Endodermal cell (in vitro differentiated cells): ENCODE results near the gene TMBIM6. TPM values are rescaled to one million over a fixed set of nuclear protein-coding genes. Genes with fewer than 3 reads are reported as not detected.

Experiments used
- DNase-seq: peaks from one replicate; pipeline ENCODE4 v3.0.0-alpha.2; 2017
- H3K27ac ChIP-seq: 2 replicates; pipeline ENCODE4 v1.5.1; 2013; ENCODE audit warnings: mild to moderate bottlenecking, low read depth, low read length, moderate library complexity
- H3K27me3 ChIP-seq: 2 replicates; pipeline ENCODE4 v1.6.1; 2013; ENCODE audit warnings: mild to moderate bottlenecking, low read length, moderate library complexity; ENCODE audit not compliant: insufficient read depth, control insufficient read depth, poor library complexity, severe bottlenecking
- H3K36me3 ChIP-seq: 2 replicates; pipeline ENCODE4 v1.7.0; 2013; ENCODE audit warnings: mild to moderate bottlenecking, low read length, moderate library complexity; ENCODE audit not compliant: control insufficient read depth, insufficient read depth
- H3K4me1 ChIP-seq: one replicate; pipeline ENCODE4 v1.7.0; 2013; ENCODE audit warnings: low read length; ENCODE audit not compliant: control insufficient read depth, insufficient read depth
- H3K4me3 ChIP-seq: 2 replicates; pipeline ENCODE4 v1.5.1; 2013; ENCODE audit warnings: mild to moderate bottlenecking, low read length, moderate library complexity
- H3K9ac ChIP-seq: 2 replicates; pipeline ENCODE4 v1.6.1; 2013; ENCODE audit warnings: mild to moderate bottlenecking, low read length, moderate library complexity; ENCODE audit not compliant: poor library complexity, severe bottlenecking; ENCODE audit errors: extremely low read depth
- H3K9me3 ChIP-seq: 2 replicates; pipeline ENCODE4 v1.6.1; 2013; ENCODE audit warnings: mild to moderate bottlenecking, low read length, moderate library complexity; ENCODE audit not compliant: control insufficient read depth
- H3K27ac Mint-ChIP-seq: 2 replicates; pipeline ENCODE4 v1.8.0; 2020; ENCODE audit warnings: mixed read lengths
- H3K27me3 Mint-ChIP-seq: 2 replicates; pipeline ENCODE4 v1.8.0; 2021; ENCODE audit warnings: mild to moderate bottlenecking, mixed read lengths; ENCODE audit not compliant: insufficient read depth
- H3K36me3 Mint-ChIP-seq: 2 replicates; pipeline ENCODE4 v1.8.0; 2020; ENCODE audit warnings: low read depth, mixed read lengths
- H3K4me1 Mint-ChIP-seq: 2 replicates; pipeline ENCODE4 v1.8.0; 2020; ENCODE audit warnings: mixed read lengths
- H3K4me3 Mint-ChIP-seq: 2 replicates; pipeline ENCODE4 v1.8.0; 2020; ENCODE audit warnings: mild to moderate bottlenecking, moderate library complexity, mixed read lengths
- H3K9me3 Mint-ChIP-seq: 2 replicates; pipeline ENCODE4 v1.8.0; 2020; ENCODE audit warnings: mild to moderate bottlenecking, mixed read lengths
- CTCF ChIP-seq: fragments of 200-600 bp; sonication (generic); conservative IDR thresholded peaks from 2 replicates; pipeline ENCODE4 v1.5.0; 2021; ENCODE audit warnings: antibody characterized with exemption, mild to moderate bottlenecking
- WGBS, 2 experiments: methylation state at CpG; one replicate each; pipeline versions ENCODE4 v1.1.5 to v1.1.7; 2013; ENCODE audit warnings: missing lambda C conversion rate in 2 of 2, mixed read lengths in 1 of 2; ENCODE audit not compliant: insufficient coverage in 1 of 2, insufficient read length in 1 of 2; 5-methylcytosine and 5-hydroxymethylcytosine counted together
- total RNA-seq, 2 donors: library from RNA; stranded (reverse); fragmentation: NEBNext Ultra II Directional in 1 of 2; extraction: Animal tissue kit (Norgen Biotek cat#: 25700) in 1 of 2; gene quantifications; 2 replicates in 1 of 2; 3 replicates in 1 of 2; pipeline ENCODE4 v1.2.1, GENCODE V29; 2021

TMBIM6 gene
- total RNA-seq, 2 donors from 2014 or later: 426 to 455 TPM

GRCh38 chr12:49801141-49802063, 60.0 kb downstream of the TMBIM6 start:
- no peak for TF ChIP-seq CTCF
- WGBS, 2 experiments: 91 to 95% methylated on average over 10 to 17 of the region's 17 CpGs
- Histone ChIP-seq H3K27ac (no peak overlapping the region), H3K4me1 (peaks cover 34% of the 10 kb centered on the region), H3K9me3 (no peaks in the 10 kb centered on the region), H3K4me3 (no peak overlapping the region), H3K36me3 (peaks cover 30% of the 10 kb centered on the region), H3K27me3 (no peaks in the 10 kb centered on the region), H3K9ac (no peak overlapping the region)
- no peaks in the 10 kb centered on the region for H3K27me3 Mint-ChIP-seq
- H3K4me3 Mint-ChIP-seq: peak overlapping the region; percentile 14
- H3K9me3 Mint-ChIP-seq: no peaks in the 10 kb centered on the region
- H3K36me3 Mint-ChIP-seq: peaks cover 43% of the 10 kb centered on the region
- H3K27ac Mint-ChIP-seq: peak overlapping the region; percentile 52
- peaks cover 42% of the 10 kb centered on the region for H3K4me1 Mint-ChIP-seq
- no peak for DNase-seq

- Histone ChIP-seq H3K27ac (no peak overlapping the region), H3K9me3 (no peaks in the 10 kb centered on the region), H3K36me3 (peaks cover 14% of the 10 kb centered on the region), H3K4me3 (no peak overlapping the region), H3K4me1 (peaks cover 34% of the 10 kb centered on the region), H3K27me3 (no peaks in the 10 kb centered on the region), H3K9ac (no peak overlapping the region)
- DNase-seq: no peak
- TF ChIP-seq CTCF: no peak
- H3K4me3 Mint-ChIP-seq: no peak overlapping the region
- WGBS, 2 experiments: 84 to 88% methylated on average over 10 to 12 of the region's 12 CpGs
- H3K9me3 Mint-ChIP-seq: no peaks in the 10 kb centered on the region
- peaks cover 42% of the 10 kb centered on the region for H3K4me1 Mint-ChIP-seq
- no peak overlapping the region for H3K27ac Mint-ChIP-seq
- H3K36me3 Mint-ChIP-seq: peaks cover 40% of the 10 kb centered on the region
- H3K27me3 Mint-ChIP-seq: no peaks in the 10 kb centered on the region
These were observed 62.5 kb downstream of the TMBIM6 start for GRCh38 chr12:49803693-49804450.

GRCh38 chr12:49804821-49805220, 63.5 kb downstream of the TMBIM6 start:
- 97 to 100% methylated on average over 1 to 10 of the region's 10 CpGs for WGBS, 2 experiments
- H3K4me1 Mint-ChIP-seq: peaks cover 48% of the 10 kb centered on the region
- H3K36me3 ChIP-seq: peaks cover 14% of the 10 kb centered on the region
- no peak overlapping the region for H3K9ac ChIP-seq
- no peak overlapping the region for H3K4me3 Mint-ChIP-seq
- no peaks in the 10 kb centered on the region for H3K9me3 Mint-ChIP-seq
- H3K36me3 Mint-ChIP-seq: peaks cover 33% of the 10 kb centered on the region
- no peak overlapping the region for H3K27ac ChIP-seq
- DNase-seq: no peak
- H3K4me3 ChIP-seq: no peak overlapping the region
- H3K9me3 ChIP-seq: no peaks in the 10 kb centered on the region
- H3K4me1 ChIP-seq: peaks cover 34% of the 10 kb centered on the region
- H3K27ac Mint-ChIP-seq: no peak overlapping the region
- no peaks in the 10 kb centered on the region for H3K27me3 ChIP-seq
- no peaks in the 10 kb centered on the region for H3K27me3 Mint-ChIP-seq
- no peak for TF ChIP-seq CTCF
